Thymus (tissue), 2 donors: ENCODE measurements around the gene FOXL3. TPM values are rescaled to one million over a fixed set of nuclear protein-coding genes. Genes with fewer than 3 reads are reported as not detected.

Source experiments
- polyA plus RNA-seq: library from polyadenylated mRNA; stranded (reverse); fragments of 200-250 nt; gene quantifications from one replicate; pipeline ENCODE4 v1.2.3, GENCODE V29; 2013
- total RNA-seq: library from RNA; stranded (reverse); fragments of 120-200 nt; gene quantifications from one replicate; pipeline ENCODE4 v1.2.4, GENCODE V29; 2013
- donor health status: healthy.

FOXL3 gene
- total and polyA plus RNA-seq, 2 donors: 0.19 TPM; not detected in 1

Other genes with a start within 250 kb of the FOXL3 start
- gene FAM20C, start 97.6 kb upstream of the FOXL3 start, total RNA-seq: 2.4 TPM
- gene FAM20C, start 97.6 kb upstream of the FOXL3 start, polyA plus RNA-seq: 16.5 TPM
- gene PDGFA, start 229.7 kb downstream of the FOXL3 start, total RNA-seq: 8.1 TPM
- gene PDGFA, start 229.7 kb downstream of the FOXL3 start, polyA plus RNA-seq: 15.1 TPM